SK-N-SH treated with all-trans-retinoic acid at 6 μM for 48 hours (cell line): ENCODE data around the gene MPP1.

Experiments used
- ATAC-seq: fragments of 200-7000 bp; cut with Tn5 transposase; 3 replicates; pipeline ENCODE4 v1.9.1; 2020; ENCODE audit warnings: mild to moderate bottlenecking, moderate library complexity
- ARNTL ChIP-seq: fragments of 450-650 bp; formaldehyde crosslinking; IDR thresholded peaks from 2 replicates; pipeline ENCODE4 v1.5.0; 2020; ENCODE audit warnings: low read depth, mild to moderate bottlenecking, moderate library complexity, borderline replicate concordance
- BACH2 ChIP-seq: fragments of 250-450 bp; sonication (Bioruptor Pico); IDR thresholded peaks from 2 replicates; pipeline ENCODE4 v1.9.0; 2021; ENCODE audit warnings: mild to moderate bottlenecking, borderline replicate concordance
- CSDC2 ChIP-seq: fragments of 250-450 bp; sonication (Bioruptor Pico); IDR thresholded peaks from 2 replicates; pipeline ENCODE4 v1.5.0; 2020; ENCODE audit warnings: mild to moderate bottlenecking, moderate library complexity
- ESRRG ChIP-seq: fragments of 250-450 bp; sonication (Bioruptor Pico); IDR thresholded peaks from 2 replicates; pipeline ENCODE4 v1.6.1; 2021; ENCODE audit warnings: mild to moderate bottlenecking
- GLIS3 ChIP-seq: fragments of 250-450 bp; sonication (Bioruptor Pico); IDR thresholded peaks from 2 replicates; pipeline ENCODE4 v1.5.0; 2020; ENCODE audit warnings: mild to moderate bottlenecking, moderate library complexity
- ISL1 ChIP-seq: fragments of 250-450 bp; sonication (Bioruptor Pico); IDR thresholded peaks from 2 replicates; pipeline ENCODE4 v2.1.2; 2022; ENCODE audit warnings: mild to moderate bottlenecking, moderate library complexity
- PPARA ChIP-seq: fragments of 250-450 bp; sonication (Bioruptor Pico); IDR thresholded peaks from 2 replicates; pipeline ENCODE4 v1.5.0; 2020; ENCODE audit warnings: mild to moderate bottlenecking, borderline replicate concordance
- RARB ChIP-seq: fragments of 250-450 bp; sonication (Bioruptor Pico); IDR thresholded peaks from 2 replicates; pipeline ENCODE4 v1.8.0; 2021; ENCODE audit warnings: mild to moderate bottlenecking, moderate library complexity
- SNAI2 ChIP-seq: fragments of 250-450 bp; sonication (Bioruptor Pico); IDR thresholded peaks from 2 replicates; pipeline ENCODE4 v1.5.0; 2020; ENCODE audit warnings: mild to moderate bottlenecking, moderate library complexity
- TCF4 ChIP-seq: fragments of 250-450 bp; sonication (Bioruptor Pico); IDR thresholded peaks from 2 replicates; pipeline ENCODE4 v1.8.0; 2021; ENCODE audit warnings: mild to moderate bottlenecking, moderate library complexity, borderline replicate concordance
- TOX ChIP-seq: fragments of 250-450 bp; sonication (Bioruptor Pico); IDR thresholded peaks from 2 replicates; pipeline ENCODE4 v1.8.0; 2021; ENCODE audit warnings: mild to moderate bottlenecking, moderate library complexity, borderline replicate concordance
- ZC3H10 ChIP-seq: fragments of 250-450 bp; sonication (Bioruptor Pico); IDR thresholded peaks from 2 replicates; pipeline ENCODE4 v1.5.1; 2021; ENCODE audit warnings: mild to moderate bottlenecking, moderate library complexity
- ZFP3 ChIP-seq: fragments of 250-450 bp; sonication (Bioruptor Pico); IDR thresholded peaks from 2 replicates; pipeline ENCODE4 v1.5.0; 2020; ENCODE audit warnings: mild to moderate bottlenecking, moderate library complexity
- ZFP30 ChIP-seq: fragments of 450-650 bp; formaldehyde crosslinking; IDR thresholded peaks from 2 replicates; pipeline ENCODE4 v1.5.0; 2022; ENCODE audit warnings: mild to moderate bottlenecking, moderate library complexity
- ZNF565 ChIP-seq: fragments of 450-650 bp; formaldehyde crosslinking; conservative IDR thresholded peaks from 2 replicates; pipeline ENCODE4 v1.5.0; 2020; ENCODE audit warnings: low read depth, mild to moderate bottlenecking, moderate library complexity
- ZNF70 ChIP-seq: fragments of 450-650 bp; formaldehyde crosslinking; IDR thresholded peaks from 2 replicates; pipeline ENCODE4 v1.5.0; 2020; ENCODE audit warnings: mild to moderate bottlenecking, moderate library complexity
- ZNF8 ChIP-seq: fragments of 450-650 bp; formaldehyde crosslinking; IDR thresholded peaks from 2 replicates; pipeline ENCODE4 v1.5.0; 2020; ENCODE audit warnings: mild to moderate bottlenecking, moderate library complexity
- TF ChIP-seq, protein P1 (sequence below): fragments of 250-450 bp; sonication (Bioruptor Pico); IDR thresholded peaks from 2 replicates; pipeline ENCODE4 v1.5.1; 2020; ENCODE audit warnings: low read depth, mild to moderate bottlenecking, moderate library complexity
- TF ChIP-seq, protein P2 (sequence below): fragments of 250-450 bp; sonication (Bioruptor Pico); IDR thresholded peaks from 2 replicates; pipeline ENCODE4 v1.5.0; 2020; ENCODE audit warnings: mild to moderate bottlenecking, moderate library complexity
- TF ChIP-seq, protein P3 (sequence below): fragments of 250-450 bp; sonication (Bioruptor Pico); IDR thresholded peaks from 2 replicates; pipeline ENCODE4 v1.8.0; 2020; ENCODE audit warnings: mild to moderate bottlenecking, moderate library complexity, borderline replicate concordance
- TF ChIP-seq, protein P4 (sequence below): fragments of 250-450 bp; sonication (Bioruptor Pico); IDR thresholded peaks from 2 replicates; pipeline ENCODE4 v1.5.1; 2021; ENCODE audit warnings: mild to moderate bottlenecking, moderate library complexity

The MPP1 gene

DNA sequence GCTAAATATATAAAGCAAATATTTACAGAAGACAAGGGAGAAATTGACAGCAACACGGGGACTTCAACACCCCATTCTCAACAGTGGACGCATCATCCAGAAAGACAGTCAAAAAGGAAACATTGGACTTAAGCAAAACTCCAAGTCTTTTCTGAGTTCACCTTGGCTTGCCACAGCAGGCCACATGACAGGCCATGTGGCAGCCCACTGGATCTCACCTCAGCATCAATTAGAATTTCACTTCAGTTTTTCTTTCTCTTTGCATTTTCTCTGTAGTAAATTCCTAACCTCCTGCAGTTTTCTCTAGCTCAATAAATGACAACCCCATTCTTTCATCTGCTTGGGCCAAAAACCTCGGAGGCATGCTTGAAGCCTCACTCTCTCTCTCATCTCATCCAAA is 16.7 kb upstream of the MPP1 start:
- ATAC-seq, result no peak
- no peak for TF ChIP-seq GLIS3 (CRISPR knock-in tag)
- TF ChIP-seq, protein P1, sequence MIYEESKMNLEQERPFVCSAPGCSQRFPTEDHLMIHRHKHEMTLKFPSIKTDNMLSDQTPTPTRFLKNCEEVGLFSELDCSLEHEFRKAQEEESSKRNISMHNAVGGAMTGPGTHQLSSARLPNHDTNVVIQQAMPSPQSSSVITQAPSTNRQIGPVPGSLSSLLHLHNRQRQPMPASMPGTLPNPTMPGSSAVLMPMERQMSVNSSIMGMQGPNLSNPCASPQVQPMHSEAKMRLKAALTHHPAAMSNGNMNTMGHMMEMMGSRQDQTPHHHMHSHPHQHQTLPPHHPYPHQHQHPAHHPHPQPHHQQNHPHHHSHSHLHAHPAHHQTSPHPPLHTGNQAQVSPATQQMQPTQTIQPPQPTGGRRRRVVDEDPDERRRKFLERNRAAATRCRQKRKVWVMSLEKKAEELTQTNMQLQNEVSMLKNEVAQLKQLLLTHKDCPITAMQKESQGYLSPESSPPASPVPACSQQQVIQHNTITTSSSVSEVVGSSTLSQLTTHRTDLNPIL (CRISPR knock-in tag), result no peak
- TF ChIP-seq CSDC2, result no peak
- no peak for TF ChIP-seq PPARA (CRISPR knock-in tag)
- no peak for TF ChIP-seq ZNF565 (CRISPR knock-in tag)
- TF ChIP-seq ZFP3 (CRISPR knock-in tag), result no peak
- TF ChIP-seq ESRRG (CRISPR knock-in tag), result no peak
- TF ChIP-seq ZFP30 (CRISPR knock-in tag), result no peak
- TF ChIP-seq RARB (CRISPR knock-in tag), result no peak
- TF ChIP-seq TCF4 (CRISPR knock-in tag), result no peak
- TF ChIP-seq BACH2 (CRISPR knock-in tag), result no peak
- TF ChIP-seq ARNTL (CRISPR knock-in tag), result no peak
- no peak for TF ChIP-seq ISL1 (CRISPR knock-in tag)
- TF ChIP-seq, protein P2, sequence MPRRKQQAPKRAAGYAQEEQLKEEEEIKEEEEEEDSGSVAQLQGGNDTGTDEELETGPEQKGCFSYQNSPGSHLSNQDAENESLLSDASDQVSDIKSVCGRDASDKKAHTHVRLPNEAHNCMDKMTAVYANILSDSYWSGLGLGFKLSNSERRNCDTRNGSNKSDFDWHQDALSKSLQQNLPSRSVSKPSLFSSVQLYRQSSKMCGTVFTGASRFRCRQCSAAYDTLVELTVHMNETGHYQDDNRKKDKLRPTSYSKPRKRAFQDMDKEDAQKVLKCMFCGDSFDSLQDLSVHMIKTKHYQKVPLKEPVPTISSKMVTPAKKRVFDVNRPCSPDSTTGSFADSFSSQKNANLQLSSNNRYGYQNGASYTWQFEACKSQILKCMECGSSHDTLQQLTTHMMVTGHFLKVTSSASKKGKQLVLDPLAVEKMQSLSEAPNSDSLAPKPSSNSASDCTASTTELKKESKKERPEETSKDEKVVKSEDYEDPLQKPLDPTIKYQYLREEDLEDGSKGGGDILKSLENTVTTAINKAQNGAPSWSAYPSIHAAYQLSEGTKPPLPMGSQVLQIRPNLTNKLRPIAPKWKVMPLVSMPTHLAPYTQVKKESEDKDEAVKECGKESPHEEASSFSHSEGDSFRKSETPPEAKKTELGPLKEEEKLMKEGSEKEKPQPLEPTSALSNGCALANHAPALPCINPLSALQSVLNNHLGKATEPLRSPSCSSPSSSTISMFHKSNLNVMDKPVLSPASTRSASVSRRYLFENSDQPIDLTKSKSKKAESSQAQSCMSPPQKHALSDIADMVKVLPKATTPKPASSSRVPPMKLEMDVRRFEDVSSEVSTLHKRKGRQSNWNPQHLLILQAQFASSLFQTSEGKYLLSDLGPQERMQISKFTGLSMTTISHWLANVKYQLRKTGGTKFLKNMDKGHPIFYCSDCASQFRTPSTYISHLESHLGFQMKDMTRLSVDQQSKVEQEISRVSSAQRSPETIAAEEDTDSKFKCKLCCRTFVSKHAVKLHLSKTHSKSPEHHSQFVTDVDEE (CRISPR knock-in tag), result no peak
- no peak for TF ChIP-seq ZNF8 (CRISPR knock-in tag)
- TF ChIP-seq, protein P3, sequence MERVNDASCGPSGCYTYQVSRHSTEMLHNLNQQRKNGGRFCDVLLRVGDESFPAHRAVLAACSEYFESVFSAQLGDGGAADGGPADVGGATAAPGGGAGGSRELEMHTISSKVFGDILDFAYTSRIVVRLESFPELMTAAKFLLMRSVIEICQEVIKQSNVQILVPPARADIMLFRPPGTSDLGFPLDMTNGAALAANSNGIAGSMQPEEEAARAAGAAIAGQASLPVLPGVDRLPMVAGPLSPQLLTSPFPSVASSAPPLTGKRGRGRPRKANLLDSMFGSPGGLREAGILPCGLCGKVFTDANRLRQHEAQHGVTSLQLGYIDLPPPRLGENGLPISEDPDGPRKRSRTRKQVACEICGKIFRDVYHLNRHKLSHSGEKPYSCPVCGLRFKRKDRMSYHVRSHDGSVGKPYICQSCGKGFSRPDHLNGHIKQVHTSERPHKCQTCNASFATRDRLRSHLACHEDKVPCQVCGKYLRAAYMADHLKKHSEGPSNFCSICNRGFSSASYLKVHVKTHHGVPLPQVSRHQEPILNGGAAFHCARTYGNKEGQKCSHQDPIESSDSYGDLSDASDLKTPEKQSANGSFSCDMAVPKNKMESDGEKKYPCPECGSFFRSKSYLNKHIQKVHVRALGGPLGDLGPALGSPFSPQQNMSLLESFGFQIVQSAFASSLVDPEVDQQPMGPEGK (CRISPR knock-in tag), result no peak
- TF ChIP-seq, protein P4, sequence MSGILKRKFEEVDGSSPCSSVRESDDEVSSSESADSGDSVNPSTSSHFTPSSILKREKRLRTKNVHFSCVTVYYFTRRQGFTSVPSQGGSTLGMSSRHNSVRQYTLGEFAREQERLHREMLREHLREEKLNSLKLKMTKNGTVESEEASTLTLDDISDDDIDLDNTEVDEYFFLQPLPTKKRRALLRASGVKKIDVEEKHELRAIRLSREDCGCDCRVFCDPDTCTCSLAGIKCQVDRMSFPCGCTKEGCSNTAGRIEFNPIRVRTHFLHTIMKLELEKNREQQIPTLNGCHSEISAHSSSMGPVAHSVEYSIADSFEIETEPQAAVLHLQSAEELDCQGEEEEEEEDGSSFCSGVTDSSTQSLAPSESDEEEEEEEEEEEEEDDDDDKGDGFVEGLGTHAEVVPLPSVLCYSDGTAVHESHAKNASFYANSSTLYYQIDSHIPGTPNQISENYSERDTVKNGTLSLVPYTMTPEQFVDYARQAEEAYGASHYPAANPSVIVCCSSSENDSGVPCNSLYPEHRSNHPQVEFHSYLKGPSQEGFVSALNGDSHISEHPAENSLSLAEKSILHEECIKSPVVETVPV, result no peak
- TF ChIP-seq SNAI2, result no peak
- no peak for TF ChIP-seq ZNF70 (CRISPR knock-in tag)

DNA sequence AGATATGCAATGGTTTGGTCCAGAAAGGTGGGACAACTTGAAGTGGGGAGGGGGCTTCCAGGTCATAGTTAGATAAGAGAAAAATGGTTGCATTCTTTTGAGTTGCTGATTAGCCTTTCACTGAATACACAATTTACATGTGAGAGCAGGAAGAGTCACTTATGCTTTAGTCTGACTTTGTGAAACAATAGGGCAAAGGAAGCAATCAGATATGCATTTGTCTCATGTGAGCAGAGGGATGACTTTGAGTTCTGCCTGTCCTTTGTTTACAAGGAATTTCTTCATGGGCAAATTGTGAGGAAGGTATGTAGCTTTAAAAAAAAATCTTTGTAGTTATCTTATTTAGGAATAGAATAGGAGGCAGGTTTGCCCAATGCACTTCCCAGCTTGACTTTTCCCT is 16.2 kb upstream of the MPP1 start:
- TF ChIP-seq GLIS3 (CRISPR knock-in tag) (no peak), ZNF565 (CRISPR knock-in tag) (no peak), ZNF70 (CRISPR knock-in tag) (no peak), ZFP3 (CRISPR knock-in tag) (no peak), TCF4 (CRISPR knock-in tag) (no peak), TOX (CRISPR knock-in tag) (no peak), ZFP30 (CRISPR knock-in tag) (no peak), ZC3H10 (no peak), ISL1 (CRISPR knock-in tag) (no peak)
- TF ChIP-seq, protein P3 (CRISPR knock-in tag), result no peak
- TF ChIP-seq, protein P2 (CRISPR knock-in tag), result no peak
- ATAC-seq, result no peak
